ENCODE measurements around the gene TMEM214. TPM values are rescaled to one million over a fixed set of nuclear protein-coding genes. Genes with fewer than 3 reads are reported as not detected.

Gene TMEM214
- total and polyA plus RNA-seq, 8 donors: 17.1 to 206 (median 35.6) TPM

DNA sequence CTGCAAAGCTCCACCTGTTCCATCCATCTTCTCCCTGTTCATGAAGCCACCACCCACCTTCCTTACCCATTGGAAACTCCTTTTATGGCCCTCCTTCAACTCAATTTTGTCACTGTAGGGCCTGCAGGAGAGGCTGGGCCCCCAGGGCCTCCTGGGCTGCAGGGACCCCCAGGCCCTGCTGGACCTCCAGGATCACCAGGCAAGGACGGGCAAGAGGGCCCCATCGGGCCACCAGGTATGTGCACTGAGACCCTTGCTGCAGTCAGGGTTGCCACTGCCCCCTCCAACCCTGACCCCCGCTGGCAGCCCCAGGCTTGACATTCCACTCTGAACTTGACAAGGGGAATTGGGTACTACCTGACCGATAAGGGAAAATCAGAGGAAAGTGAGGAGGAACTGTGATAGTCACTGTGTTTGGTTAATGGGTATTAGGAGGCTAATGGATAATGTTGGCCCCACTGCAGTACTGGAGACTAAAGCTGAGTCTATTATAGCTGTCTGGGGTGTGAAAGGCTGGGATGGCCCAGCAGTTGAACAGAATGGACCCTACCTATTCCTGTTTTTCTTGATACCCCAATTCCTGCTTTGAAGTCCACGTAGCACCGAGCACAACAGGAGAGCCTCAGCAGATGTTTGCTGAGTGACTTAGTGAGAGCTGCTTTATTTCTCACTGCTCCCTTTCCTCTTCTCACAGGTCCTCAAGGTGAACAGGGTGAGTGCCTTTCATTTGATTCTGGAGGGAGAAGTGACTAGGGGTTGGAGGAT, 51.7 kb downstream of the TMEM214 start:
- TF ChIP-seq CTCF (IDR thresholded peaks at IDR 0.05) (no peak), POLR2AphosphoS5 (IDR thresholded peaks at IDR 0.05) (no peak), EP300 (IDR thresholded peaks at IDR 0.05) (no peak), POLR2A (IDR thresholded peaks at IDR 0.05) (no peak)
- H3K9me3 ChIP-seq: no peaks in the 10 kb centered on the region
- 71 to 90% (median 85%) methylated on average over 4 to 6 of the region's 6 CpGs for WGBS, 5 donors
- peaks cover 0 to 17% (median 6%) of the 10 kb centered on the region in 4 donors for H3K36me3 ChIP-seq
- H3K4me3 ChIP-seq: no peak overlapping the region
- intact Hi-C loops (cut with DNase I; ENCODE audit: low total_unique reads): loop anchor here (10.0 kb wide), 1 partner anchor 50 kb away; the partner anchor contains the start of gene TMEM214
- no peaks in the 10 kb centered on the region for H3K27me3 ChIP-seq
- H3K27ac ChIP-seq: no peak overlapping the region
- peaks cover 41 to 87% (median 69%) of the 10 kb centered on the region in 4 donors for H3K4me1 ChIP-seq
- DNase-seq: no peak

DNA sequence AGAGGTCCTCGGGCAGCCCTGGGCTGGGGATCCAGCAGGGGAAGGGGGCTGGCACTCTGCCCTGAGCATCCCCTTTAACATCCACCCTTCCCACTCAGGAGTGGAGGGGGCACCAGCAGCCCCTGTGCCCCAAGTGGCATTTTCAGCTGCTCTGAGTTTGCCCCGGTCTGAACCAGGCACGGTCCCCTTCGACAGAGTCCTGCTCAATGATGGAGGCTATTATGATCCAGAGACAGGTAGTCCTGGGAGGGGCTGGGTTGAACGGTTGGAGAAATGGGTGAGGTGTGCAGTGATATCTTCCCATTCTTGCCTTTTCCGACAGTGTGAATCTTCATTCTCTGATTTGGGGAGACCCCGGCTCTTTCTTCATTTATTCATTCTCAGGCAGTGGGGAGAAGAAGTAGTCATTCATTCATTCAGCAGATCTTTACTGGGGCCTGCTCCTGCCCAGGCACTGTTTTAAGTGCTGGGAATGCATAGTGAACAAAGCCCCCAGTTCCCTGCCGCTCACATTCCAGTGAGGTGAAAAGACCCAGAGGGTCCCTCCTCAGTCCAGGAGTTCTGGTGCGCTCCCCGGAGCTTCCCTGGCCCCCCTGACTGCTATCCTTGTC, 52.4 kb downstream of the TMEM214 start:
- intact Hi-C loops (cut with DNase I; ENCODE audit: low total_unique reads): loop anchor here (10.0 kb wide), 1 partner anchor 50 kb away; the partner anchor contains the start of gene TMEM214
- Histone ChIP-seq H3K4me1 (peaks cover 41 to 80% (median 66%) of the 10 kb centered on the region in 4 donors), H3K4me3 (peak overlapping the region; percentile 63 to 79 (median 65)), H3K9me3 (no peaks in the 10 kb centered on the region), H3K36me3 (peaks cover 0 to 17% (median 6%) of the 10 kb centered on the region in 4 donors), H3K27me3 (no peaks in the 10 kb centered on the region), H3K27ac (peak overlapping the region; percentile 83 to 92 (median 89))
- 53 to 60% (median 55%) methylated on average over 10 of the region's 10 CpGs for WGBS, 5 donors
- DNase-seq: no peak
- peak in 1 of 7 experiments; percentile 18 for TF ChIP-seq CTCF (IDR thresholded peaks at IDR 0.05)
- TF ChIP-seq POLR2AphosphoS5 (IDR thresholded peaks at IDR 0.05): no peak

DNA sequence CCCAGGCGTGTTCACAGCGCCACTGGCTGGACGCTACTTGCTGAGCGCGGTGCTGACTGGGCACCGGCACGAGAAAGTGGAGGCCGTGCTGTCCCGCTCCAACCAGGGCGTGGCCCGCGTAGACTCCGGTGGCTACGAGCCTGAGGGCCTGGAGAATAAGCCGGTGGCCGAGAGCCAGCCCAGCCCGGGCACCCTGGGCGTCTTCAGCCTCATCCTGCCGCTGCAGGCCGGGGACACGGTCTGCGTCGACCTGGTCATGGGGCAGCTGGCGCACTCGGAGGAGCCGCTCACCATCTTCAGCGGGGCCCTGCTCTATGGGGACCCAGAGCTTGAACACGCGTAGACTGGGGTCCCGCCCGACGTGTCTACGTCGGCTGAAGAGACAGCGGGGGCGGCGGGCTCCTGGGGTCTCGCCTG, 52.9 kb downstream of the TMEM214 start:
- intact Hi-C loops (cut with DNase I; ENCODE audit: low total_unique reads): loop anchor here (10.0 kb wide), 1 partner anchor 51 kb away; the partner anchor contains the start of gene TMEM214

More for the DNA sequence above, 52.9 kb downstream of the TMEM214 start:
- H3K4me1 ChIP-seq: peaks cover 38 to 75% (median 61%) of the 10 kb centered on the region in 4 donors
- TF ChIP-seq POLR2AphosphoS5 (IDR thresholded peaks at IDR 0.05) (peak; percentile 16 to 57 (median 52)), EP300 (IDR thresholded peaks at IDR 0.05) (no peak), POLR2A (IDR thresholded peaks at IDR 0.05) (no peak), CTCF (IDR thresholded peaks at IDR 0.05) (peak in 4 of 7 experiments; percentile 16 to 39 (median 23))
- H3K36me3 ChIP-seq: peaks cover 0 to 17% (median 6%) of the 10 kb centered on the region in 4 donors
- H3K9me3 ChIP-seq: no peaks in the 10 kb centered on the region
- H3K27me3 ChIP-seq: no peaks in the 10 kb centered on the region
- 0 to 1% (median 1%) methylated on average over 2 to 38 of the region's 38 CpGs; no CpG with 5 or more reads in 1 of the 5 donors for WGBS, 5 donors
- peak; percentile 73 to 86 for DNase-seq
- H3K4me3 ChIP-seq: peak overlapping the region; percentile 63 to 79 (median 65)
- peak overlapping the region; percentile 83 to 92 (median 89) for H3K27ac ChIP-seq

Data from stomach (tissue), 9 donors.